Pancreas (tissue), 10 donors: ENCODE measurements around the gene ZNF831. TPM values are rescaled to one million over a fixed set of nuclear protein-coding genes. Genes with fewer than 3 reads are reported as not detected.
A peak's percentile ranks its signal among the peaks of the same experiment; 100 is the strongest.

Experiments
- ATAC-seq, 4 donors: fragments of 200-7000 bp; cut with Tn5 transposase; one replicate each; pipeline versions ENCODE4 v1.8.0 to v1.9.1; 2020; ENCODE audit warnings: mild to moderate bottlenecking in 4 of 4, moderate library complexity in 4 of 4
- DNase-seq, 6 donors: peaks; one replicate each; pipeline ENCODE4 v3.0.0-alpha.2; 2020
- FAIRE-seq: peaks from 2 replicates; lab custom pipeline; 2012; peaks lifted over from hg19 to GRCh38; lab: Jason Lieb, UNC
- H3K27ac ChIP-seq, 4 donors: fragments of 200-600 bp; sonication (generic); 1 replicate in 3 of 4; 2 replicates in 1 of 4; pipeline versions ENCODE4 v1.5.0 to v1.8.0; 2020
- H3K27me3 ChIP-seq, 4 donors: fragments of 200-600 bp; one replicate each; pipeline ENCODE4 v1.8.0; 2021
- H3K36me3 ChIP-seq, 3 donors: fragments of 200-600 bp; sonication (generic) in 1 of 3; one replicate each; pipeline versions ENCODE4 v1.5.0 to v1.8.0; 2020 to 2021
- H3K4me1 ChIP-seq, 3 donors: fragments of 200-600 bp; one replicate each; pipeline ENCODE4 v1.8.0; 2021
- H3K4me3 ChIP-seq, 4 donors: fragments of 200-600 bp; sonication (generic) in 2 of 4; one replicate each; pipeline versions ENCODE4 v1.5.0 to v1.8.0; 2020 to 2021
- H3K9me3 ChIP-seq, 4 donors: fragments of 200-600 bp; one replicate each; pipeline ENCODE4 v1.8.0; 2021
- WGBS, 2 donors: extraction: QIAGEN DNeasy Blood & Tissue Kit; methylation state at CpG; one replicate each; pipeline ENCODE4 v1.1.7; 2013; 5-methylcytosine and 5-hydroxymethylcytosine counted together
- intact Hi-C, 3 donors: fragments of 100-400 bp; cut with DNase I; formaldehyde crosslinking; loops; one replicate each; pipeline versions ENCODE4 v1.11.1 to v1.14.2; 2022
- polyA plus RNA-seq, 2 donors: library from polyadenylated mRNA; stranded (reverse); fragments of 200-250 nt; gene quantifications; one replicate each; pipeline ENCODE4 v1.2.3, GENCODE V29; 2013
- total RNA-seq, 6 donors: library from RNA; stranded (reverse); fragmentation: NEBNext Ultra II Directional in 4 of 6; extraction: Animal tissue kit (Norgen Biotek cat#: 25700) in 4 of 6; gene quantifications; one replicate each; pipeline versions ENCODE4 v1.2.1 to v1.2.4, GENCODE V29; 2021 to 2023
- TF ChIP-seq, protein P1 (sequence below), 4 donors: fragments of 200-600 bp; sonication (generic) in 3 of 4; IDR thresholded peaks; one replicate each; pipeline versions ENCODE4 v1.5.0 to v1.8.0; 2021; ENCODE audit warnings: antibody characterized with exemption in 4 of 4
- donor health status: healthy with polysubstance abuse.
- donor health status: DM: no; HTN: no; CAD: no; lungs with moderate emphysema.
- donor health status: DM: no; HTN: no; CAD: no.
- donor health status: control.
- donor health status: control.
- donor health status: Bipolar disorder and iron deficiency.
- donor health status: DM: yes; HTN: yes; CAD: no.
- donor health status: DM: no; HTN: no; CAD: no.
- donor health status: DM: no; HTN: no; CAD: no.
- donor health status: DM: yes; HTN: yes; CAD: no.

The ZNF831 gene
- total and polyA plus RNA-seq, 8 donors: 0.04 to 0.23 (median 0.16) TPM

DNA sequence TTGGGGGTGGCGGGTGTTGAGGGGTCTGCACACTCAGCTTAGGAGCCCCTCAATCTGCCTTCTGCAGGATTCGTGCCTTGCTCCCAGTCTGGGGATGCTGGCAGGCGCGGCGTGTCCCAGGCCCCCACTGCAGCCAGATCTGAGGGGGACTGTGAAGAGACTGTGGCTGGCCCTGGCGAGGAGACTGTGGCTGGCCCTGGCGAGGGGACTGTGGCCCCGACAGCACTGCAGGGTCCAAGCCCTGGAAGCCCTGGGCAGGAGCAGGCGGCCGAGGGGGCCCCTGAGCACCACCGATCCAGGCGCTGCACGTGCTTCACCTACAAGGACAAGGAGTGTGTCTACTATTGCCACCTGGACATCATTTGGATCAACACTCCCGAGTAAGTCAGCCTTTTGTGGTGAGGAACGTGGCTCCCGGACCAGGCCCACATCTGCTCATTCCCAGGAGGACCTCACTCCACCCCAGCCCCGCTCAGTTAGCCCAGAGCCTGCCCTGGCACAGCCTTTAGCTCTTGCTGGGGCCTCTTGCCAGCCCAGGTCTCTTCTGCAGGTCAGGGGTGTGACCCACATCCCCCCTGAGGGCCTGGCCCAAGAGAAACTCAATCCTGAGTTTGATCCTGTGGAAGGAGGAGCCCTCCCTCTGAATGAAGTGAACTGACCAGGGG is 137.9 kb downstream of the ZNF831 start:
- intact Hi-C loops: no loop called here
- Histone ChIP-seq H3K4me1 (no peaks in the 10 kb centered on the region), H3K27me3 (peaks cover 0 to 5% (median 0%) of the 10 kb centered on the region in 4 donors), H3K36me3 (no peaks in the 10 kb centered on the region), H3K4me3 (peak overlapping the region in 1 of 4 donors; percentile 32), H3K27ac (no peak overlapping the region), H3K9me3 (no peaks in the 10 kb centered on the region)
- DNase-seq (peak in 1 of 6 donors; percentile 54), ATAC-seq (no peak), FAIRE-seq (no peak)
- TF ChIP-seq, protein P1, sequence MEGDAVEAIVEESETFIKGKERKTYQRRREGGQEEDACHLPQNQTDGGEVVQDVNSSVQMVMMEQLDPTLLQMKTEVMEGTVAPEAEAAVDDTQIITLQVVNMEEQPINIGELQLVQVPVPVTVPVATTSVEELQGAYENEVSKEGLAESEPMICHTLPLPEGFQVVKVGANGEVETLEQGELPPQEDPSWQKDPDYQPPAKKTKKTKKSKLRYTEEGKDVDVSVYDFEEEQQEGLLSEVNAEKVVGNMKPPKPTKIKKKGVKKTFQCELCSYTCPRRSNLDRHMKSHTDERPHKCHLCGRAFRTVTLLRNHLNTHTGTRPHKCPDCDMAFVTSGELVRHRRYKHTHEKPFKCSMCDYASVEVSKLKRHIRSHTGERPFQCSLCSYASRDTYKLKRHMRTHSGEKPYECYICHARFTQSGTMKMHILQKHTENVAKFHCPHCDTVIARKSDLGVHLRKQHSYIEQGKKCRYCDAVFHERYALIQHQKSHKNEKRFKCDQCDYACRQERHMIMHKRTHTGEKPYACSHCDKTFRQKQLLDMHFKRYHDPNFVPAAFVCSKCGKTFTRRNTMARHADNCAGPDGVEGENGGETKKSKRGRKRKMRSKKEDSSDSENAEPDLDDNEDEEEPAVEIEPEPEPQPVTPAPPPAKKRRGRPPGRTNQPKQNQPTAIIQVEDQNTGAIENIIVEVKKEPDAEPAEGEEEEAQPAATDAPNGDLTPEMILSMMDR (IDR thresholded peaks at IDR 0.05): no peak
- WGBS, 2 donors: 61 to 70% methylated on average over 17 of the region's 17 CpGs

GRCh38 chr20:59305908-59306655 is 142.5 kb downstream of the ZNF831 start:
- ATAC-seq (no peak), FAIRE-seq (no peak)
- intact Hi-C loops: no loop called here

GRCh38 chr20:59307270-59307669 is 143.6 kb downstream of the ZNF831 start:
- Histone ChIP-seq H3K36me3 (no peaks in the 10 kb centered on the region), H3K9me3 (no peaks in the 10 kb centered on the region), H3K4me3 (no peak overlapping the region), H3K4me1 (peaks cover 17 to 22% (median 19%) of the 10 kb centered on the region in 3 donors), H3K27ac (peak overlapping the region in 1 of 4 donors; percentile 1), H3K27me3 (no peaks in the 10 kb centered on the region)
- peak; percentile 50 to 82 (median 78) for DNase-seq
- peak; percentile 83 to 88 (median 84) for ATAC-seq
- FAIRE-seq: no peak
- TF ChIP-seq, protein P1 (IDR thresholded peaks at IDR 0.05): no peak
- whole genome bisulfite sequencing, 2 donors: 66 to 70% methylated on average over 3 of the region's 3 CpGs
- intact Hi-C loops: no loop called here

More at GRCh38 chr20:59305908-59306655, 142.5 kb downstream of the ZNF831 start:
- Histone ChIP-seq H3K4me1 (peaks cover 17 to 22% (median 19%) of the 10 kb centered on the region in 3 donors), H3K9me3 (no peaks in the 10 kb centered on the region), H3K27me3 (no peaks in the 10 kb centered on the region), H3K27ac (no peak overlapping the region), H3K4me3 (no peak overlapping the region), H3K36me3 (no peaks in the 10 kb centered on the region)
- TF ChIP-seq, protein P1 (IDR thresholded peaks at IDR 0.05): no peak
- DNase-seq: no peak
- WGBS, 2 donors: 93 to 95% methylated on average over 7 of the region's 7 CpGs

Other genes starting within 250 kb of the ZNF831 start
- gene NELFCD, start 182.6 kb upstream of the ZNF831 start, total RNA-seq: 10 to 100 TPM; 17.3 to 42.3 (median 25.2) TPM
- gene NELFCD, start 182.6 kb upstream of the ZNF831 start, polyA plus RNA-seq: 10 to 100 TPM; 41.7 to 66.4 TPM
- gene CTSZ, start 156.6 kb upstream of the ZNF831 start, total RNA-seq: 100 to 1,000 TPM in 1 of 6 donors, 10 to 100 TPM in 5; 33.7 to 107 (median 43.4) TPM
- gene CTSZ, start 156.6 kb upstream of the ZNF831 start, polyA plus RNA-seq: 10 to 100 TPM; 51.3 to 88.2 TPM
- gene TUBB1, start 144.4 kb upstream of the ZNF831 start, total RNA-seq: under 1 TPM in 5 of 6 donors, not detected in 1; 0.04 to 0.21 (median 0.09) TPM
- 1 to 10 TPM in 1 of 2 donors, under 1 TPM in 1; 0.15 to 1.2 TPM for gene TUBB1, start 144.4 kb upstream of the ZNF831 start, polyA plus RNA-seq
- gene ATP5F1E, start 131.5 kb upstream of the ZNF831 start, total RNA-seq: 10 to 100 TPM; 11.2 to 28.2 (median 21.7) TPM
- 10 to 100 TPM; 25.5 to 38.0 TPM for gene ATP5F1E, start 131.5 kb upstream of the ZNF831 start, polyA plus RNA-seq
- gene PRELID3B, start 121.0 kb upstream of the ZNF831 start, total RNA-seq: 10 to 100 TPM; 12.6 to 23.2 (median 18.9) TPM
- gene PRELID3B, start 121.0 kb upstream of the ZNF831 start, polyA plus RNA-seq: 10 to 100 TPM in 1 of 2 donors, 1 to 10 TPM in 1; 8.4 to 24.9 TPM
- 1 to 10 TPM; 3.6 to 6.7 (median 5.0) TPM for gene EDN3, start 136.8 kb downstream of the ZNF831 start, total RNA-seq
- 10 to 100 TPM in 1 of 2 donors, 1 to 10 TPM in 1; 8.5 to 55.3 TPM for gene EDN3, start 136.8 kb downstream of the ZNF831 start, polyA plus RNA-seq